NCI-H2029 (cell line): ENCODE results near the gene DNMT3L.

ENCODE experiments used
- DNase-seq: peaks from one replicate; lab custom pipeline; 2025; lab: John Stamatoyannopoulos, UW

Gene DNMT3L

GRCh38 chr21:44279354-44280260 lies 17.9 kb upstream of the DNMT3L start:
- DNase-seq = no peak

DNA sequence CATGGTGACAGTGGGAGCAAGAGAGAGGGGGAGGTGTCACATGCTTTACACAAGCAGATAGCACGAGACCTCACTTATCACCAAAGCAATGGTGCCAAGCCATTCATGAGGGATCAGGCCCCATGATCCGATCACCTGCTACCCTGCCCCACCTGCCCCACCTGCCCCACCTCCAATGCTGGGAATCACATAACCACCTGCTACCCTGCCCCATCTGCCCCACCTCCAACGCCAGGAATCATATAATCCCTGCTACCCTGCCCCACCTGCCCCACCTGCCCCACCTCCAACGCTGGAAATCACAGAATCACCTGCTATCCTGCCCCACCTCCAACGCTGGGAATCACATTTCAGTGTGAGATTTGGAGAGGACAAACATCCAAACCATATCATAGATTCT lies 13.3 kb upstream of the DNMT3L start:
- DNase-seq = peak; percentile 62

DNA sequence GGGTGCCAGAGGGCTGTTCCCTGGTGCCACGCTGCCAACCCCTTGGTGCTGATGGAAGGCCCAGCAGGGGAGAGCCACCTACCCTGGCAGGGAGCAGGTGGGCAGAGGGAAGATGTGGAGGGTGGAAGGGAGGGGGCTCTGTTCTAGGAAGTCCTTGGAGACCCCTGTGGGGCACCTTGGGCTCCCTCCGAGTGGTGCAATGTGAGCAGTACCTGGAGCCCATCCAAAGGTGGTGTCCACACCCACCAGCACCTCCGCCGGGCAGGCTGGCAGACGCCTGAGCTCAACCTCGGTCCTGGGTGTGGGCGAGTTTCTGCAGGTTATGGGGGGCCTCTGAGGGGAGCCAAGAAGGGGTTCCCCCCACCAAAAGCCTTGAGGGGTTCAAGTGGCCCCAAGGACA lies 11.3 kb upstream of the DNMT3L start:
- no peak for DNase-seq

GRCh38 chr21:44272284-44272858 lies 10.7 kb upstream of the DNMT3L start:
- DNase-seq = no peak

GRCh38 chr21:44271558-44272283 lies 10.0 kb upstream of the DNMT3L start:
- DNase-seq = no peak

DNA sequence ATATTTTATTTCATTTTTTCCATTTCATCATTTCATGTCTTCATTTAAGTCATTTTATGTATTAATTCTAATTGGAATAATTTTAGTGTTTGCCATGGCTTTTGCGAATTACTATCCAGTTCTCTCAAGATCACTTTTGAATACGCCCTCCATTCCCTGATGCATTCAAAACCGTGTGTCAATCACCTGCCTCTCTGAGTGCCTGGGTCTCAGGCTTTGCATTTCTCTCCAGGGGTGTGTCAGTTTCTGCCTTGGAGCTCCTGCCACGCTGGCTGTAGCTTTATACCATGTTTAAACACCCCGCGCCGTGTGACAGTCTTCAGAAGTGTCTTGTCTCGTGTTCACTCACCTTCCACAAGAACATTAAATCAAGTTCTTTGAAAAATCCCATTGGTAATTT lies 7.4 kb upstream of the DNMT3L start:
- DNase-seq = no peak

DNA sequence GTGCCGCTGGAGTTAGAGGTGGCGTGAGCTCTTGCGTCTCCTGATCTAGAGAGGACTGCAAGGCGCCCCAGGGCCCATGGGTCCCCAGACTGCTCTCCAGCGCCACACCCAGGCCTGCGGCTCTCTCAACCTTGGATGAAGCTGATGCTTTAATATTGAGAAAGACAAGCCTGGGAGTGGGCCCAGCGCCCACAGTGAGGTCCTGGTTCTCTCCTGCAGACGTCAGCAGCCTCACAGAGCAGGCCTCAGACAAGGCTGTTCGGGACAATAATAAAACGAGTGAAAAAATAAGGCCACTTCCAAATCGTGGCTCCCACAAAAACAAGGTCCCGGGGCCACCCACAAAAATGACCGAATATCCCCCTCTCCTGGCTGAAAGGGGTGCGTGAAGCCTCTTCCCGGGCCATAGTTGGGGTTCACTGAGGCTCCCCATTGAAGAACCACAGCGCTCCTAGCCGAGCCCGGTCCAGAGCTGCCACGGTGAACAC lies 6.0 kb upstream of the DNMT3L start:
- DNase-seq = no peak

DNA sequence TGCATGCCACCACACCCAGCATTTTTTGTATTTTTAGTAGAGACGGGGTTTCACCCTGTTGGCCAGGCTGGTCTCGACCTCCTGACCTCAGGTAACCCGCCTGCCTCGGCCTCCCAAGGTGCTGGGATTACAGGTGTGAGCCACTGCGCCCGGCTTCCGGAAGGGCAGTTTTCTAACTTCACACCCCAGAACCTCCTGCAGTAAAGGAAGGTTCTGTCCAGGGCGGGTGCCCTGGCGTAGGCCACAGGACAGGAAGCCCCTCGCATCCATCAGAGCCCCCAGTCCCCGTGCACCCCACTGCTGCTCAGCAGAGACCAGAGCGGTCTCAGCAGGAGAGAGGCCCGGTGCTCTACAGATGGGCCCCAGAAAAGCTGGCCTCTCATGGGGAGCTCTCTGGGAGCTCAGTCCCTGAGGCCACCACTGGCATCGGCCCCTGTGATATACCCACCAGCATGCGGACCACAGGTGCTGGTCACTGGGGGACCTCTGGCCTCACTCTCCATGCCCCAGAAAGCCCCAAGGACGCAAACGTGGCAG lies 4.1 kb upstream of the DNMT3L start:
- DNase-seq = no peak

DNA sequence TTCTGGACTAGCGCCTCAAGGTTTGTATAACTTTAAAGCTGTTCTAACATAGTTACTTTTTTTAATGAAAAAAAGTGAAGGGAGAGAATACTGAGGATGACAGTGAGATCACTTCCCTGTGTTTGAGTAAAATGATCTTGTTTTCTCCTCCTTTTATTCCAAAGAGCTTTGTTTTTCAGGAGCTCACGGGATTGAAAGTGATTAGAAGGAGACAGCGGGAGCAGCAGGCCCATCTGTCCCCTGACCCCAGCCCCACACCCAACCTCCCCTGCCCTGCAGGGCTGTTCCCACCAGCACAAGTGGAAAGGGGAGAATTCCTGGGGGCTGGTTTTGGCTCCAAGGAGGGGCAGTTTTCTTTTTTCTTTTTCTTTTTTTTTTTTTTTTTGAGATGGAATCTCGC lies 2.1 kb upstream of the DNMT3L start:
- no peak for DNase-seq

- no peak for DNase-seq
Observed at GRCh38 chr21:44263221-44263760, 1.6 kb upstream of the DNMT3L start.

GRCh38 chr21:44262338-44263056 lies 800 bp upstream of the DNMT3L start:
- DNase-seq = no peak

DNA sequence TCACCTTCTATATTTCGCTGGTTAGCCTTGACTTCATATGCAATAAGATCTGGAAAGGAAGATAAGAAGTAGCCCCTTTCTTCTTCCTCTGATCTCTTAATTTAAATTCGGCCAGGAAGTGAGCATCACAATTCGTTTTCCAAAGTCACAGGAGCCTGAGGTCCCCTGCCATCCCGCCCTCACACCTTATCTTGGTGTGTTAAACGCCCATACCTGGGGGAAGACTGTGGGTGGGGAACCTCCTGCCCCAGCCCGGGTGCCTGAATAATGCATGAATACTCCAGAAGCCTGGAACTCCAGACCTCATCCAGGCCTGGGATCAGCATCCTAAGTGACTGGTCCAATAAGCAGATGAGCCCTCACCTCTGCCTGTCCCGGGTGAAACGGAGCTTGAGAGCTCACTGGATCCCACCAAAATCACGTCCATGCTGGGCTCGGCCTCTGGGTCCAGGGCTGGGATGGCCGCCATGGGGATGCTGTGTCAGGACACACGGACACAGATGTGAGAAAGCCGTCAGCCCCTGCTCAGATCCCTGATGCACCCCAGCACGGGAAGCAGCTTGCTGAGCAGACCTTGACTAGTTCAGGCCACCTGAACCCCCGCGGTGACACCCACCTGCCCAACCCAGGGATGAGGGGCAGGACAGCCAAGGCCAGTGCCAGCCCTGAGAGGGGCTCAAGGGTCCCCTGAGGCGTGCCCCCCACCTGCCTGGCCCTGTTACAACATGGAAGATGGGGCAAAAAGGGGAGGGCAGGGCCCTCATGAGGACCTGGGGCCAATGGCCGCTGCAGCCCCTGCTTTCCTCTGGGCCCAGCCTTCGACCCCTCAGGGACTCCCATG lies 686 bp downstream of the DNMT3L start:
- no peak for DNase-seq

DNA sequence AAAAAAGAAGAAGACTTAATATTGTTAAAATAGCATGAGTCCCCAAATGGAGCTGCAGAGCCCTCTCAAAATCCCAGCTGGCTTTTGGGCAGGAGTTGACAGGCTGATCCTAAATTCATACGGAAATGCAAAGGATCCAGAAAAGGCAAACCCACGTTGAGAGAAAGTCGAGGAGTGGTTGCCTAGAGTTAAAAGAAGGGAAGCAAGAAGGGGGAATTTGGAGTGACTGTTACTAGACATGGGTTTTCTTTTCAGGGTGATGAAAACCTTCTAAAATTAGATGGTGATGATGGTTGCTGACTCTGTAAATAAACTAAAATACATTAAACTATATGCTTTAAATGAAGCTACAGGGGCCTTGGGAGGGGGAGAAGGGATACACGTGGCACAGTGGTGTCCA lies 1.6 kb downstream of the DNMT3L start:
- no peak for DNase-seq

- DNase-seq = no peak
Observed at GRCh38 chr21:44259082-44259705, 2.5 kb downstream of the DNMT3L start.

DNA sequence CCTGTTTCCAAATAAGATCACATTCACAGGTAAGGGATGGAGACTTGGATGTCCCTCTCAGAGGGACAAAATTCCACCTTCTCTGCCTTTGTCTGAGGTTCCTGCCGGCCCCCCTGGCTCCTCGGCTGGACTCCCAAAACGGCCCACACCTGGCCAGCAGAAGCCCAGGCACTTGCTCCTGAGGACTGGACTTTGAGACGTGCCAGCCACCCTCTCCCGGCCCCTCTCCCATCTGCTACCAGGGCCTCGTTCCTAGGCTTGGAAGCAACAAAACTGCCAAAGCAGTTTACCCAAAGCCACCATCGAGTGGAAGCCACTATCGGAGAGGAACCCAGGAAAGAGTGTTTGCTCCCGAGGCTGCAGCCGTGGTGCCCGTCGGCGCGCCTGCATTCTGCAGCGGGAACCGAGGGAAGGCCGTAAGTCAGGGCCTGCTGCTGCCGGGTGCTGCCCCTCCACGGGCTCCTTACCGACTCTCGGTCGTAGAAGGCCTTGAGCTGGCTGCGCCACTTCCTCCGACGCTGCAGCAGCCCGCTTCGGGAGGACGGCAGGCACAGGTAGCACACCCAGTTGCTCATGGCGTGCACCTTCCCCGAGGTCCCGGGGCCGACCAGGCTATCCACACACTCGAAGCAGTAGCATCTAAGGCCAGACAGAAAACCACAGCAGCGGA lies 3.5 kb downstream of the DNMT3L start:
- DNase-seq = no peak

GRCh38 chr21:44255511-44255981 lies 6.2 kb downstream of the DNMT3L start:
- DNase-seq = peak; percentile 15

GRCh38 chr21:44253832-44254710 lies 7.6 kb downstream of the DNMT3L start:
- DNase-seq = no peak
